ENCODE results near the gene MOCOS.
"Not testable (repeated sequence)": the region's sequence is repeated elsewhere in the genome, so short reads cannot be mapped to it uniquely, and the experiment has no call there.

DNA sequence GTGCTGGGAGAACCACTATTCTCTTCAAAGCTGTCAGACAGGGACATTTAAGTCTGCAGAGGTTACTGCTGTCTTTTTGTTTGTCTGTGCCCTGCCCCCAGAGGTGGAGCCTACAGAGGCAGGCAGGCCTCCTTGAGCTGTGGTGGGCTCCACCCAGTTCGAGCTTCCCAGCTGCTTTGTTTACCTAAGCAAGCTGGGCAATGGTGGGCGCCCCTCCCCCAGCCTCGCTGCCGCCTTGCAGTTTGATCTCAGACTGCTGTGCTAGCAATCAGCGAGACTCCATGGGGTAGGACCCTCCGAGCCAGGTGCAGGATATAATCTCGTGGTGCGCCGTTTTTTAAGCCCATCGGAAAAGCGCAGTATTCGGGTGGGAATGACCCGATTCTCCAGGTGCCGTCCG, 53.2 kb downstream of the MOCOS start:
- not testable (repeated sequence) for TF ChIP-seq ZNF274 (IDR thresholded peaks at IDR 0.05; ENCODE audit: low read depth, low read length); YY1 (IDR thresholded peaks at IDR 0.05; ENCODE audit: insufficient read depth, insufficient read length)
